Activated effector memory CD4-positive, alpha-beta T cell treated with Interleukin-2 at 50 U/mL for 16 hours (primary cell): ENCODE results near the gene KIAA2012.

ENCODE experiments used
- DNase-seq: peaks from one replicate; pipeline ENCODE4 v3.0.0-alpha.2; 2020

The KIAA2012 gene

GRCh38 chr2:202044777-202045176, 28.3 kb upstream of the KIAA2012 start:
- DNase-seq: no peak

DNA sequence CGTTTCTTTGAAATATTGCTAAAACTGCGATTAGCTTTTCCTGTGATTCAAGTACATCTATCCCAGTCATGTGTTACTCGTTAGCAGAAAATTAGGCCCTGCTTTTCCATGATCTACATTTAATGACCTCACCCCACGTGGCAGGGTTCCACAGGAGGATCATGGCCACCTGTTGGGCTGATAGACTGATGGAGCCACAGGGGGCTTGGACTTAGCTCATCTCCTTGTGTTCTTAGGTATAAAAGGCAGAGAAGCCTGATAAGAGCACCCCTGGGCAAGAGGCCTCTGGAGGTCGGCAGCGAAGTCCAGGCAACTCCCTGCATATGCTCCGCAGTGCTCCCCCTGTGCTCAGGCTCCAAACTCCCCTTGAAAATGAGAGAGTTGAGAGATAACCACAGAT, 26.5 kb upstream of the KIAA2012 start:
- no peak for DNase-seq

DNA sequence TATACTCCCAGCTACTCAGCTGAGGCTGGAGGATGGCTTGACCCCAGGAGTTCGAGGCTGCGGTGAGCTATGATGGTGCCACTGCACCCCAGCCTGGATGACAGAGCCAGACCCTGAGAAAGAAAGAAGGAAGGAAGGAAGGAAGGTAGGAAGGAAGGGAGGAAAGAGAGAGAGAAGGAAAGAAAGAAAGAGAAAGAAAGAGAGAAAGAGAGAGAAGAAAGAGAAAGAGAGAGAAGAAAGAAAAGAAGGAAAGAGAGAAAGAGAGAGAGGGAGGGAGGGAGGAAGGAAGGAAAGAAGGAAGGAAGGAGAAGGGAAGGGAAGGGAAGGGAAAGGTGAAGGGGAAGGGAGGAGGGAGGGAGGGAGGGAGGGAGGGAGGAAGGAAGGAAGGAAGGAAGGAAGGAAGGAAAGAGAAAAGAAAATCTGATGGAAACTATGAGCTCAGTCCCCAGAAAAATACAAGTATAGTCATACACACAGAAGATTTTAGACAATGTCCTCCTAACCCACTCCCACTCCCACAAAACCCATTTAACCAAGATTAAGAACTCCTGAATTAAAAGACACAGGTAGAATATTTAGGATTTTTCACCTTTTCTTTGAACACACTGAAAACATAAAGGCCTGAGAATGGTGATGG, 23.8 kb upstream of the KIAA2012 start:
- DNase-seq: no peak

DNA sequence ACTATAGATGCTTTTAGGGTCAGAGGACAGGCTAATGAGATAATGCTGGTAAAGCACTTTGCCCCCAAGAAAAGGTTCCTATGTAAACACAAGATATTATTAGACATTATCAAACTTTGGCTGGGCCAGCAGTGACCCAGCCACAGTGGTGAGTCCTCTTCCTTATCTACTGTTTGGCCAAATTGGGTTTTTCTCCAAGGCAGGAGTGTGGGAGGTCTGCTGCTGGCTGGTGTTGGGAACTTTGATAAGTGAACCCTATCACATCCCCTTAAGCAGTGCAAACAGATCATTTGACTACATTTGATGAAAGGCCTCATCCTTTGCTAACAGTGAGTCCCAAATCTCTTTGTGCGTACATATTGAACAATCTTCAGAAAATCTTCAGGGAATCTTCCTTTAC, 23.2 kb upstream of the KIAA2012 start:
- DNase-seq: no peak

DNA sequence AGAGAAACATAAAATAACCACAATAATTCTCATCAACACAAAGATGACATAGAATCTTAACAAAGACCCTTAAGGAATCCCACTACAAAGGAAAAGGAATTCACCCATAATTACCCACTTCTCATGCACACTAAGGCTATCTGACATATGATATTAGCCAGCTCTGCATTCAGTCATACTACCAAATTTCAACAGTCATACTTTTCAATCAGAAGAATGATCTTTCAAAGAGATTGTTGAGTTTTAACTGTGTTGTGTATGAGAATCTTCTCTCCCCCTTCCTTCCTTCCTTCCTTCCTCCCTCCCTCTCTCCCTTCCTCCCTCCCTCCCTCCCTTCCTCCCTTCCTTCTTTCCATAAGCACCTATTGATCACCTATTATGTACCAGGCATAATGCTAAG, 22.4 kb upstream of the KIAA2012 start:
- no peak for DNase-seq

GRCh38 chr2:202051499-202052161, 21.4 kb upstream of the KIAA2012 start:
- no peak for DNase-seq

- no peak for DNase-seq
Measured at GRCh38 chr2:202052235-202052634, 20.8 kb upstream of the KIAA2012 start.

GRCh38 chr2:202054679-202055078, 18.4 kb upstream of the KIAA2012 start:
- DNase-seq: no peak

- DNase-seq: no peak
Measured at GRCh38 chr2:202056611-202057010, 16.4 kb upstream of the KIAA2012 start.

DNA sequence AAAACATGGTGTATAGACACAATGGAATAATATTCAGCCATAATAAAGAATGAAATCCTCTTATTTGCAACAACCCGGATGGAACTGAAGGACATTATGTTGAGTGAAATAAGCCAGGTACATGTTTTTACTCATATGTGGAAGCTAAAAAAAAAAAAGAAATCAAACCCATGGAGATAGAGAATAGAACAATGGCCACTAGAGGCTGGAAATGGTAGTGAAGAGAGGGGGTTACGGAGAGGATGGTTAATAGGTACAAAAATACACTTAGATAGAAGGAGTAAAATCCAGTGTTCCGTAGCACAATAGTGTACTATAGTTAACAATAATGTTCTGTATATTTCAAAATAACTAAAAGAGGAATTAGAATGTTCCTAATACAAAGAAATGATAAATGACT, 12.8 kb upstream of the KIAA2012 start:
- no peak for DNase-seq

DNA sequence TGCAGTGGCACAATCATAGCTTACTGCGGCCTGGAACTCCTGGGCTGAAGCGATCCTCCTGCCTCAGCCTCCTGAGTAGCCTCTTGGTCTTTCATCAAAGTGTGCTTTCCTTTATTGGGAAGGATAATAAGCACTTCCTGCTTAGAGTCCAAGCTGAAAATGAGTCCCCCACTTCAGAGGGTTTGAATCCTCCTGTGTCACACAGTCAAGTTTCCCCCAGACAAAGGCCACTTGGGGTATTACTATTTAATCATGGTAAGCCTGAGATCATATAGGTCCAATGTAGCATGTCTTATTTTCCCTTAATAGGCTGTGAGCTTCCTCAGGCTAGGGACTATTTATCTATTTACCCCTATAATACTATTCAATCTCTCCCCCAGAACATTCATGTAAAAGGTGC, 11.4 kb upstream of the KIAA2012 start:
- DNase-seq: no peak

DNA sequence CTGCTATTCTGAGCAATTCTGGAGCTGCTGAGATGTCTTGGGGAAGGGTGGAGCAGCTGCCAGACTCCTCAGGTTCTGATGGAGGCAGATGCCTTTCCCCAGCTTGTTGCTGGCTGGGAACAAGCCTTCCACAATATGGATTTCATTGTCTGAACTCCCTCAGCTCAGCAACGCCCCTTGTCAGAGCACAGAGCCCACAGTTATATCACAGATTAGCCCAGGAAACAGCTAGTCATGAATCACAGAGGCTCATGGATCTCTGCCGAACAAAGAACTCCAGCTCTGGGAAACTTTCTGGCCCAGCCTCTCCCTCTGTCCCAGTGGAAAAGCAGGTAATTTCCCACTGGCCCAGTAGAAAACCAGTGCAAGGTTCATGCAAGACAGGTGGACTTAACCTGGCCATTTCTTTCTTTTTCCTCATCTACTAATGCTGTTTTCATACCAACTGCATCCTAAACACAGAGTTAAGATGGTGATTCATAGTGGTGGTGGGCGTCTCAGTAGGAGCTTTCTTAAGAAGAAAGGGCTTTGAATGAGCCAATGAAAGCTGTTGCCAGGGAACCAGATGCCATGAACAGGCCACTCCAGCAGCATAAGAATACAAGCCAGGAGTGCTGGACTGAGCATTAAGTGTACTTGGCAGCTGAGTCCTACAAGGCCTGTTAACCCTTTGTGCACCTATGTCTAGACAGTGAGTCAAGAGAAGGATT, 8.7 kb upstream of the KIAA2012 start:
- DNase-seq: no peak

GRCh38 chr2:202064881-202065230, 8.2 kb upstream of the KIAA2012 start:
- DNase-seq: no peak

DNA sequence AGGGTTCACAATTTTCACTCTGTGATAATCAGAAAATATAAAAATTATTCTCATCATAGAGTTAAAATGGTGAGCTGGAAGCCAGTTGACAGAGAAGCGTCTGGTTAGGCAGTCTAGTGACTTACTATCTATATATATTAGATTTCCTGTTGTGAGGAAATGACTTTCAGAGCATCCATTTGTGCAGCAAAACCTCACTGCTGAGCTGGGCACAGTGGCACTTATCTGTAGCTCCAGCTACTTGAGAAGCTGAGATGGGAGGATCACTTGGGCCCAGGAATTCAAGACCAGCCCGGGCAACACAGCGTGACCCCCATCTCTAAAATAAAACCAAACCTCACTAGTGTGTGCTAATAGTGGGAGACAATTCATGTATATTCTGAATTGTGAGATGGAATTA, 7.2 kb upstream of the KIAA2012 start:
- DNase-seq: no peak

DNA sequence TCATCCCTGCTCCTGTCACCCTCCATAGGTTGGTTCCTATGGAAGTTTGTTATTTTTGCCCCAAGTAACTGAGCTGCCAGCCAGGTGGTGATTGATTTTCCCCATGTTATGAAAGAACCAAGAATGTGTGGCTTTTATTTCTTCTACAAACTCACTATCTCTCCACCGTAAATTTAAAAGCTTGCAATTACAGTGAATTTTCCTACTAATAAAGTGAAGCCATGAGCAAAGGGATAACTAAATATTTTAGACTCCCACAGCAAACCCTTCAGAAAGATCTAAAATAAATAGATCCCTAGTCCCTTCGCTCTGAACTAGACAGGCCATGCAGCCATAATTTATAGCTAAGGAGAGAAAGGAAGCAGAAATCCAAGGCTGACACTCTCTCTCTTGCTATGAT, 6.2 kb upstream of the KIAA2012 start:
- no peak for DNase-seq

DNA sequence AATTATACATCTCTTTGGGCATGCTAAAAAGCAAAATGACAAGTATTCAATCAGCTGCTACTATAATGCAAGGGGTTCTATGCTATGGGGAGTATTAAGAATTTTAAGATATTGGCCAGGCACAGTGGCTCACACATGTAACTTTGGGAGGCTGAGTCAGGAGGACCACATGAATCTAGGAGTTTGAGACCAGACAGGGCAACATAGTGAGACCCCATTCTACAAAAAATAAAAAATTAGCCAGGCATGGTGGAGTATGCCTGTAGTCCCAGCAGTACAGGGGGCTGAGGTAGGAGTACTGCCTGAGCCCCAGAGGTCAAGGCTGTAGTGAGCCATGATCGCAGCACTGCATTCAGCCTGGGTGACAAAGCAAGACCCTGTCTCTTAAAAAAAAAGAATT, 5.5 kb upstream of the KIAA2012 start:
- no peak for DNase-seq

- no peak for DNase-seq
Measured at GRCh38 chr2:202069170-202070067, 3.6 kb upstream of the KIAA2012 start.

DNA sequence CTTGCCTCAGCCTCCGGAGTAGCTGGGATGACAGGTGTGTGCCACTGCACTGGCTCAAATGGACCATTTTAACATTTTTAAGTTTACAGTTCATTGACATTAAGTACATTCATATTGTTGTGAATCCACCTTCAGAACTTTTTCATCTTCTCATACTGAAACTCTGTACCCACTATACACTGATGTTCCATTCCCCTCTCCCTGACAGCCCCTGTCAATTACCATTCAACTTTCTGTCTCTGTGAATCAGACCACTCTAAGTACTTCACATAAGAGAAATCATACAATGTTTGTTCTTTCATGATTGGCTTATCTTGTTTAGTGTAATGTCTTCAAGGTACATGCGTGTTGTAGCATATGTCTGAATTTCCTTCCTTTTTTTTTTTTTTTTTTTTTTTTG, 1.9 kb upstream of the KIAA2012 start:
- DNase-seq: no peak

DNA sequence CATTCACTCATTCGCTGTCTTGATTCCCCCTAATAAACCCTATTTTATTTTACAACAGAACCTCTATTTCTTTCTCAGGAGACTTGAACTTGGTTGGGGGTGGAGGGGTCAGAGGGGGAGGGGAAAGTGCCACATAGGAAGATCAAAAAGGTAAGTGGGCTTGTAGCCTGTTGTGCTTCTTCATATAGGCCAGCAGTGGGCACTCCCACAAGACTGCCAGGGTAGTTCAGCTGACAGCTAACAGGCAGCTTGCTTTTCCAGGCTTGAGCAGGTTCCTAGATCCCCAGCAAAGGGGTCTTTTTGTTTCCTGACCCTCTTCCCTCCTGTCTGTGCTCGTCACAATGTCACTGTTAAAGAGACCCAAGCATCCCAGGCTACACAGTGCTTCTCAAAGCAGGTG, 829 bp upstream of the KIAA2012 start:
- DNase-seq: no peak

- no peak for DNase-seq
Measured at GRCh38 chr2:202074324-202074723, 1.3 kb downstream of the KIAA2012 start.

- DNase-seq: no peak
Measured at GRCh38 chr2:202079310-202079709, 6.3 kb downstream of the KIAA2012 start.

DNA sequence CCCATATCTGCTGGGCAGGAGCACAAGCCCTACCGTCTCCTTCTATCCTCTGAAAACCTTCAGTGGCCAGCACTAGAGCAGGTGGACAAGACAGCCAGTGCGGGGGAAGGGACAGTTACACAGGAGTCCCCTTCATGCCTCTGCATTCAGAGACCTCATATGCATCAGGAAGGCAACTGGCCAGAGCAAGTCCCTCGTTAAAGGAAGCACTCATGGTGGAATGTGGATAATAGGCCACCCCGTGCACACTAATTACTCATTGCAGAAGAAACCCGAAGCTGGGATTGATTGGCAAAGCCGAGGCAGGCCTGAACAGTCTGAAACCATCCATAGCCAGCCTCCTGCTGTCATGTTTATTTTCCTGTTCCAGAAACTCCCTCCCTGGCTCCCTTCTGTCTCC, 11.2 kb downstream of the KIAA2012 start:
- DNase-seq: no peak

GRCh38 chr2:202088777-202089176, 15.7 kb downstream of the KIAA2012 start:
- DNase-seq: no peak

DNA sequence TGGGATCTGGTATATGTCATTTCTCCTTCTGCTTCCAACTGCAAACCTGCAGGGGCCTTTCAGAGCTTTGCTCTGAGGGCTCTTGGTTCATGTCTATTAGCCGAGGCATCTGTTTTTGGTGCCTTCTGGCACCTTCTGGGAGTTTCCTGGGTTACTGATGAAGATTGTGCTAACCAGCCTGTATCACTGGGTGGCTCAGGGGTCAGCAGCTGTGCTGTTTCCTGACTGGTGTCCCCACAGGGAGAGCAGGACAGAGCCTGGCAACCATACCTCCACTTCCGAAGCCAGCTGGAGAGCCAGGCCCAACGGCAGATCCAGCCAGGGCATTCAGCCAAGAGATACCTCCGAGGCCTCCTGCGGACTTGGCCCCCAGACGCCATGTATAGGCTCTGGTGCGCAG, 17.5 kb downstream of the KIAA2012 start:
- DNase-seq: no peak
